GM12875 (cell line): ENCODE results near the gene SPDYE16.
"Not testable (repeated sequence)": the region's sequence is repeated elsewhere in the genome, so short reads cannot be mapped to it uniquely, and the experiment has no call there.

ENCODE experiments used
- H3K4me3 ChIP-seq: one replicate; pipeline ENCODE4 v1.5.1; 2011; ENCODE audit warnings: low read depth, low read length, control low read depth
- TF ChIP-seq, protein P1 (sequence below): IDR thresholded peaks from 2 replicates; pipeline ENCODE4 v1.5.1; 2011; ENCODE audit warnings: low read depth, mild to moderate bottlenecking, control low read depth, inconsistent platforms, low read length, moderate library complexity, borderline replicate concordance; ENCODE audit not compliant: insufficient read depth

The SPDYE16 gene

DNA sequence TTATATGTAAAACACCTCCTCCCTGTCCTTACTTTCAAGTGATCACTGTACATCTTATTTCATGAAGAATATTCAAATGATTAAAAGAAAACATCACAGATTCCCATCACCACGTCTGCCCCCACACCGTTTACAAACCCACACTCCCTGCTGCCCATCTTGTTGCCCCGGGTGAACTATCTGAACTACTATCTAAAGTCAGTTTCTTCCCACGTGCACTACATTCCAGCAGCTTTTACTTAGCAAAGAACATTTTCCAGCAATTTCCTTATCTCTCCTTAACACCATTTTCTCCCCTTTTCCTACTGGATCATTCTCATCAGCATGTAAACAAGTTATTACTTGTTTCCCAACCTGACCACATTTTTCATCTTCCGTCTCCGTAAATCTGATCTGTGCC, 16.6 kb upstream of the SPDYE16 start:
- not testable (repeated sequence) for H3K4me3 ChIP-seq

GRCh38 chr7:76551992-76552391, 8.9 kb upstream of the SPDYE16 start:
- not testable (repeated sequence) for H3K4me3 ChIP-seq

DNA sequence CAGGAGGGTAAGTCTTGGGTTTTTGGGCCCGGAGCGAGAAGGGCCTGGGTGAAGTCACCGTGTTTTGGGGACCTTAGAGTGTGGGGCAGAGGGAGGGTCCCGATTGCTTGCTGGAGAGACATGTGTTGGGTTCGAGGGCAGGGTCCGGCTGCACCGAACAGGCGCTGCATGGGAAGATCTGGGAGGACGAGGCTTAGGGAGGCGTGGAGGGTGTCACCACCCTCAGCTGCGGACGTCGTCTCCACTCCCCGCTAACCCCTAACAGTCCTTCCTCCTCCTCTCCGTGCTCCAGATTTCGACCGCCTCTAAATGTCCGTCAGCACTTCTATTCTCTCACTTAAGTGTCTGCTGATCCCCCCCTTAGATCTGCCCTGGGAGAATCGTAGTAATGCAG, 6.8 kb upstream of the SPDYE16 start:
- peak overlapping the region; percentile 82 for H3K4me3 ChIP-seq

DNA sequence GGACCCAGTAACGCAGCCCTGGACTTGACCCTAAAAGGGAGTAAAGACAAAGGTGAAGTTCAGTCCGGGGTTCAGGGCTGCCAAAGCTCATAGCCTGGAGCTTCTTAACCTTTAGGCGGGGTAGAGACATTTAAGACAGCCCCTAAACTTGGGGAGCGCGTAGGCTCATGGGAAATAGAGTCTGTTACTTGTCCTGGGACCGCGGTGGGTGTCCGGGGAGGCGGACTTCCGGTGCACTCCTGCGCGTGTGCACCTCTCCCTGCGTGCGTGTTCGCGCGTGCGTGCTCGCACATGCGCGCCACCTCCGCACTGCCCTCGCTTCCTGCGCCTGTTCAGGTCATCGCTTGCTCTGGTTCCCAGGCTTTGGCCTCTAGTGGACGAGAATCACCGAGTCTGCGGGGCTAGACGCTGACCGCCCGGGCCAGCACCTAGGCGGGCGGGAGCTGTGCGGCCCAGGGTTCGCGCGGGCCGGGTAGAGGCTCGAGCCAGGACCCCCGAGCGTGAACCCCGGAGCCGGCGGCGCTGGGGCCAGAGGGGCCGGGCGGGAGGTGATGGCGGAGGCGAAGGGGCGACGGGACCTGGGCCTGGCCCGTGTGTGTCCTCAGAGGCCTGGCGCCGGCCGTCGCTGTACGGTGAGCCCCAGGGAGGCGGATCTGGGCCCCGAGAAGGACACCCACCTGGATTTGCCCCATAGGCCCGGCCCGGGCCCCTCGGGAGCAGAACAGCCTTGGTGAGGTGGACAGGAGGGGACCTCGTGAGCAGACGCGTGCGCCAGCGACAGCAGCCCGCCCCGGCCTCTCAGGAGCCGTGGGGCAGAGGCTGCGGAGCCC, 6.1 kb upstream of the SPDYE16 start:
- peak overlapping the region; percentile 82 for H3K4me3 ChIP-seq

- H3K4me3 ChIP-seq, result not testable (repeated sequence)
Measured at GRCh38 chr7:76531643-76532042, 11.5 kb downstream of the SPDYE16 start.

DNA sequence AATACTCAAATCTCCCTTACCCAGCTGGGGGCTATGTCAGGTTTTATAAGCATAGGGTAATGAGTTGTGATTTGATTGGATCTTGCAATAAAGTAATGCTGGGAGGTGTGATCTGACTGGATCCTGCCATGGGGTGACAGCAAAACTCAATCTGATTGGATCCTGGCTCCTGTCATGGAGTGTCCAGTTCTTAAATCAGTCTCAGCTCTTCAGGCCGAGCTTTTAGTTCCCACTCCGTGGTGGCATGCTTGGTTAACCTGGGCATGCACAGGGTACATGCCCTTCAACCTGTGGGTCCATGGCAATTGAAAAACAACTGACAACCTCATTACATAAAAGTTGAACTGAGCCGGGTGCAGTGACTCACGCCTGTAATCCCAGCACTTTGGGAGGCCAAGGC, 16.9 kb downstream of the SPDYE16 start:
- not testable (repeated sequence) for H3K4me3 ChIP-seq

DNA sequence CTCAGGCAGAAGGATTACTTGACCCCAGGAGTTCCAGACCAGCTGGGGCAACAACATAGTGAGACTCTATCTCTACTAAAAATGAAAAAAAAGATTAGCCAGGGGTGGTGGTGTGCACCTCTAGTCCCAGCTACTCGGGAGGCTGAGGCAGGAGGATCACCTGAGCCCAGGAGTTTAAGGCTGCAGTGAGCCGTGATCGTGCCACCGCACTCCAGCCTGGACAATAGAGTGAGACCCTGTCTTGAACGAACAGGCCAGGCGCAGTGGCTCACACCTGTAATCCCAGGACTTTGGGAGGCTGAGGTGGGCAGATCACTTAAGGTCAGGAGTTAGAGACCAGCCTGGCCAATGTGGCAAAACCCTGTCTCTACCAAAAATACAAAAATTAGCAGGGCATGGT, 26.2 kb downstream of the SPDYE16 start:
- not testable (repeated sequence) for H3K4me3 ChIP-seq

DNA sequence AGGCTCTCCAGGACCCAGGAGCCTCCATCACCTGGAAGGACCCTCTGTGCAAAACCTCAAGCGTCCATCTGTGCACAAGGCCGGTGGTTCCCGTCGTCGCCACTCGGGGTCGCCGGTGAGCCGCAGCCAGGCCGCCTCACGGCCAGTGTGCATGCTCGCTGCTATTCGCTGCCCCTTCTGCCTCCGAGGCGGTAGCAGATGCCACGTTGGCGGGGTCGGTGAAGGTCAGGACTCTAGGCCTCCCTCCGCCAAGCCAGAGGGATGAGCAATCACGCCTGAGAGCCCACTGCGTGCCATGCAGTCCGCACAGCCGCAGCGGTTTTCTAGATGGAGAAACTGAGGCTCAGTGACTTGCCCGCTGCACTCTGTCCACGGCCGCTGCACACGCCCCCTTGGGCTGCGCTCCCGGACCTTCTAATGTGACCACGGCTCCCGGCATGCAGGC, 27.1 kb downstream of the SPDYE16 start:
- TF ChIP-seq, protein P1, sequence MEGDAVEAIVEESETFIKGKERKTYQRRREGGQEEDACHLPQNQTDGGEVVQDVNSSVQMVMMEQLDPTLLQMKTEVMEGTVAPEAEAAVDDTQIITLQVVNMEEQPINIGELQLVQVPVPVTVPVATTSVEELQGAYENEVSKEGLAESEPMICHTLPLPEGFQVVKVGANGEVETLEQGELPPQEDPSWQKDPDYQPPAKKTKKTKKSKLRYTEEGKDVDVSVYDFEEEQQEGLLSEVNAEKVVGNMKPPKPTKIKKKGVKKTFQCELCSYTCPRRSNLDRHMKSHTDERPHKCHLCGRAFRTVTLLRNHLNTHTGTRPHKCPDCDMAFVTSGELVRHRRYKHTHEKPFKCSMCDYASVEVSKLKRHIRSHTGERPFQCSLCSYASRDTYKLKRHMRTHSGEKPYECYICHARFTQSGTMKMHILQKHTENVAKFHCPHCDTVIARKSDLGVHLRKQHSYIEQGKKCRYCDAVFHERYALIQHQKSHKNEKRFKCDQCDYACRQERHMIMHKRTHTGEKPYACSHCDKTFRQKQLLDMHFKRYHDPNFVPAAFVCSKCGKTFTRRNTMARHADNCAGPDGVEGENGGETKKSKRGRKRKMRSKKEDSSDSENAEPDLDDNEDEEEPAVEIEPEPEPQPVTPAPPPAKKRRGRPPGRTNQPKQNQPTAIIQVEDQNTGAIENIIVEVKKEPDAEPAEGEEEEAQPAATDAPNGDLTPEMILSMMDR, result peak; percentile 83
- H3K4me3 ChIP-seq, result no peak overlapping the region

- no peak overlapping the region for H3K4me3 ChIP-seq
- TF ChIP-seq, protein P1, result no peak
Measured at GRCh38 chr7:76514926-76515771, 27.9 kb downstream of the SPDYE16 start.

DNA sequence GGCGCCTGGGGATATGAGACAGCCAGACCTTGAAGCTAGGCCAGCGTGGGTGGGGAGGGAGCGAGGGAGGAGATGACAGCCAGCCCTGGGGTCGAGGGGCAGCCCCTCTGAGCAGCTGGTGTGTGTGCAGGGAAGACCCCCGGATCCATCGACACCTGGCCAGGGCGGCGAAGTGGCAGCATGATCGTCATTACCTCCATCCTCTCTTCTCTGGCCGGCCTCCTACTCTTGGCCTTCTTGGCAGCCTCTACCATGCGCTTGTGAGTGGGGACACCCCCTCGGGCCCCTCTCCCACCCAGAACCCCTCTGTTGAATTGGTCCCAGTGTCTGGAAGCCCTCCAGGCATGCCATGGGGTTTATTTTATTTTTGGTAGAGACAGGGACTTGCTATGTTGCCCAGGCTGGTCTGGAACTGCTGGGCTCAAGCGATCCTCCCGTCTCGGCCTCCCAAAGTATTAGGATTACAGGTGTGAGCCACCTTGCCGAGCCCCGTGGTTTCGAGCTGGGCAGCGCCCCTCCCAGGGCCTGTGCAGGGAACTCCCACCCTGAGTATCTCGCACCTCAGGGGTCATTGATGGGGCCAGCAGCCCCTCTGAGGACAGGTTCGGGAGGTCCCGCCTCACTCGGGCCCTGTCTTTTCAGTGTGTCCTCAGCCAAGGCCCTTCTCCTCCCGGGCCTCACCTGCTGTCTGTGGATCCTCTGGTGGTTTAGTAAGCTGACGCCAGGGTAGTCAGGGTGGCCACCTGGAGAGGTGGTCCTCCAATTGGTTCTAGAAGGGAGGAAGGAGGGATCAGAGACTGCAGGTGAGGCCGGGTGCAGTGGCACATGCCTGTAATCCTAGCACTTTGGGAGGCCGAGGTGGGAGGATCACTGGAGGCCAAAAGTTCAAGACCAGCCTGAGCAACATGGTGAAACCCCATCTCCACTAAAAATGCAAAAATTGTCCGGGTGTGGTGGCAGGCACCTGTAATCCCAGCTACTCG, 29.0 kb downstream of the SPDYE16 start:
- TF ChIP-seq, protein P1, result no peak
- no peak overlapping the region for H3K4me3 ChIP-seq
